22Rv1 (cell line): ENCODE measurements around the gene COPS6.

Experiments used
- CTCF ChIP-seq: fragments of 450-650 bp; IDR thresholded peaks from 2 replicates; pipeline ENCODE4 v1.5.1; 2017; ENCODE audit warnings: mild to moderate bottlenecking
- ZFX ChIP-seq: fragments of 450-650 bp; IDR thresholded peaks from 2 replicates; pipeline ENCODE4 v1.6.1; 2017; ENCODE audit warnings: antibody characterized with exemption, borderline replicate concordance

- TF ChIP-seq CTCF: no peak
- TF ChIP-seq ZFX: no peak
These were observed 35.8 kb downstream of the COPS6 start for GRCh38 chr7:100124301-100125230.
